ENCODE results near the gene ALLC. TPM values are rescaled to one million over a fixed set of nuclear protein-coding genes. Genes with fewer than 3 reads are reported as not detected.

The ALLC gene
- polyA plus RNA-seq, 4 donors = 0.23 TPM; not detected in 3

- no peak for DNase-seq (ENCODE audit: low read depth in 4 of 4, low spot score in 3 of 4)
Observed at GRCh38 chr2:3674066-3674845, 16.3 kb downstream of the ALLC start.

GRCh38 chr2:3675687-3676086 lies 17.7 kb downstream of the ALLC start:
- no peak for DNase-seq (ENCODE audit: low read depth in 4 of 4, low spot score in 3 of 4)

- DNase-seq (ENCODE audit: low read depth in 4 of 4, low spot score in 3 of 4) = no peak
Observed at GRCh38 chr2:3677436-3677835, 19.4 kb downstream of the ALLC start.

- no peak for DNase-seq (ENCODE audit: low read depth in 4 of 4, low spot score in 3 of 4)
Observed at GRCh38 chr2:3678212-3678611, 20.2 kb downstream of the ALLC start.

- no peak for DNase-seq (ENCODE audit: low read depth in 4 of 4, low spot score in 3 of 4)
Observed at GRCh38 chr2:3679180-3679579, 21.2 kb downstream of the ALLC start.

- no peak for DNase-seq (ENCODE audit: low read depth in 4 of 4, low spot score in 3 of 4)
Observed at GRCh38 chr2:3679616-3680393, 21.8 kb downstream of the ALLC start.

- no peak for DNase-seq (ENCODE audit: low read depth in 4 of 4, low spot score in 3 of 4)
Observed at GRCh38 chr2:3680548-3681345, 22.7 kb downstream of the ALLC start.

- no peak for DNase-seq (ENCODE audit: low read depth in 4 of 4, low spot score in 3 of 4)
Observed at GRCh38 chr2:3681625-3682024, 23.6 kb downstream of the ALLC start.

- DNase-seq (ENCODE audit: low read depth in 4 of 4, low spot score in 3 of 4) = no peak
Observed at GRCh38 chr2:3682811-3683210, 24.8 kb downstream of the ALLC start.

GRCh38 chr2:3683748-3684454 lies 25.9 kb downstream of the ALLC start:
- no peak for DNase-seq (ENCODE audit: low read depth in 4 of 4, low spot score in 3 of 4)

GRCh38 chr2:3689998-3690748 lies 32.2 kb downstream of the ALLC start:
- DNase-seq (ENCODE audit: low read depth in 4 of 4, low spot score in 3 of 4) = no peak

- peak in 1 of 4 donors; percentile 11 for DNase-seq (ENCODE audit: low read depth in 4 of 4, low spot score in 3 of 4)
Observed at GRCh38 chr2:3692375-3692774, 34.4 kb downstream of the ALLC start.

GRCh38 chr2:3696545-3696944 lies 38.5 kb downstream of the ALLC start:
- DNase-seq (ENCODE audit: low read depth in 4 of 4, low spot score in 3 of 4) = no peak

- no peak for DNase-seq (ENCODE audit: low read depth in 4 of 4, low spot score in 3 of 4)
Observed at GRCh38 chr2:3701071-3701470, 43.1 kb downstream of the ALLC start.

- no peak for DNase-seq (ENCODE audit: low read depth in 4 of 4, low spot score in 3 of 4)
Observed at GRCh38 chr2:3703236-3703756, 45.3 kb downstream of the ALLC start, which contains the start of gene DCDC2C. Gene DCDC2C, plus strand, starts transcription at chr2:3703575. Its CDS starts 177 bp downstream, at chr2:3703752.

GRCh38 chr2:3703757-3704355 lies 45.9 kb downstream of the ALLC start:
- no peak for DNase-seq (ENCODE audit: low read depth in 4 of 4, low spot score in 3 of 4)

GRCh38 chr2:3704692-3705091 lies 46.7 kb downstream of the ALLC start:
- no peak for DNase-seq (ENCODE audit: low read depth in 4 of 4, low spot score in 3 of 4)

GRCh38 chr2:3705782-3706181 lies 47.8 kb downstream of the ALLC start:
- no peak for DNase-seq (ENCODE audit: low read depth in 4 of 4, low spot score in 3 of 4)

GRCh38 chr2:3706892-3707291 lies 48.9 kb downstream of the ALLC start:
- no peak for DNase-seq (ENCODE audit: low read depth in 4 of 4, low spot score in 3 of 4)

Measured in right renal pelvis (tissue), 4 donors.